Measurements from ENCODE around the gene UBXN11.

GRCh38 chr1:26257222-26257621, 49.2 kb downstream of the UBXN11 start:
- TF ChIP-seq POLR2AphosphoS5 (IDR thresholded peaks at IDR 0.05; ENCODE audit: low read depth, low read length) (no peak), POLR2A (IDR thresholded peaks at IDR 0.05; ENCODE audit: low read depth, low read length) (no peak)

All from GM12892 (cell line).